ENCODE results near the gene CIDEB. TPM values are rescaled to one million over a fixed set of nuclear protein-coding genes. Genes with fewer than 3 reads are reported as not detected.

CIDEB gene
- total and polyA plus RNA-seq, 2 donors (not counting 1 experiment from before 2014, with no cell fraction given) = 26.2 to 32.8 TPM

DNA sequence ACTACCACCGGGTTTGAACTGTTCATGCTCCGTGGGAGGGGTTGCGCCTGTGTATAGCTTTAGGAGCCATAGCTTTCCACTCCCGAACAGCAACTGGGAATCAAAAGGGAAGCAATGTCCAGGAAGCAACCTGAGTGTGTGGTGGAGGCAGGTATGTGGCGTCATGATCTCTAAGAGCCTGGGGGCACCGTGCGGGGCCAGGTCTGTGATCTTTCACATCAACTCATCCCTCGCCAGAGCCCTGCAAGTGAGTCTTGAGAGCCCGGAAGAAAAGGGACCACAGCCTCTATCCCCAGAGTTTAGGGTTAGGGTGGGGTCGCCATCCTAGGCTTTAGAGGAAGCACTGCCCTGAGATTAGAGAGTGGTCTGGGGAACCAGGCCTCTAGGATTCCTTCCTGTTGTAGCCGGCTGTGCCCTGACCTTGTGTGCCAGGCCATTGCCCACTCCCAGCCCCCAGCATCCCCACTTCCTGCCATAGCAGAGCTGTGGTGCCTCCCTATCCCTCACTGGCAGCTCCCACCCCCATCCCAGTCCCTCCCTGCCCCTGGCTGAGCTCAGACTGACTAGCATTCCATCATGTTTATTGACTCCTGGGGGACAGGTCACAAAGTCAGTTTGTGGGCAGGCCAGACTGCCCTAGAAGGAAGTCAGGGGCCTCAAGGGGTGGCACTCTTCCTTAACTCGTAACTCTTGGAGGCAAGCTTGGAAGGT lies 27.8 kb upstream of the CIDEB start:
- POLR2A ChIA-PET = interaction anchor here (1.8 kb wide), 1 partner anchor 96 kb away, joined by 5 read pairs; no protein-coding TSS in a partner anchor
- H3K9ac ChIP-seq (ENCODE audit: low read length) = no peak overlapping the region
- Mint-ChIP-seq H3K4me1 (peaks cover 53% of the 10 kb centered on the region), H3K27ac (no peak overlapping the region), H3K9me3 (ENCODE audit: insufficient read depth) (no peaks in the 10 kb centered on the region), H3K4me3 (peak overlapping the region; percentile 47), H3K27me3 (peaks cover 17% of the 10 kb centered on the region)
- no peak overlapping the region for H3K4me2 ChIP-seq (replicated peaks; ENCODE audit: low read depth, low read length, poor library complexity, severe bottlenecking)
- ATAC-seq (ENCODE audit: low read depth) = no peak
- CTCF ChIA-PET = interaction anchor here (0.7 to 16.1 kb wide), 5 partner anchors 10 to 95 kb away, joined by 3 to 650 read pairs (median 3); partner anchors contain the start of genes CBLN3 and KHNYN
- peaks cover 55 to 62% of the 10 kb centered on the region in 2 donors for H3K4me1 ChIP-seq (ENCODE audit: control insufficient read depth in 2 of 2, insufficient read depth in 2 of 2, low read length in 2 of 2)
- H3K36me3 ChIP-seq (replicated peaks in 1 of 2; ENCODE audit: control extremely low read depth in 1 of 2, control insufficient read depth in 1 of 2, extremely low read depth in 1 of 2, insufficient read depth in 2 of 2, low read length in 1 of 2) = peaks cover 0 to 24% of the 10 kb centered on the region in 2 experiments
- peaks cover 0 to 9% (median 0%) of the 10 kb centered on the region in 3 donors for H3K9me3 ChIP-seq (ENCODE audit: control extremely low read depth in 1 of 3, control insufficient read depth in 2 of 3, insufficient read depth in 1 of 3, low read length in 2 of 3)
- no peak overlapping the region for H3K4me3 ChIP-seq (ENCODE audit: control extremely low read depth in 1 of 5, extremely low read depth in 1 of 5, insufficient read depth in 1 of 5, low read depth in 2 of 5, low read length in 4 of 5)
- peak; percentile 12 for DNase-seq
- 75% methylated on average over 6 of the region's 12 CpGs for WGBS (ENCODE audit: insufficient coverage)
- H3K27me3 ChIP-seq (replicated peaks in 1 of 4; ENCODE audit: control extremely low read depth in 1 of 4, control insufficient read depth in 3 of 4, insufficient read depth in 4 of 4, low read length in 3 of 4) = peaks cover 0 to 33% (median 16%) of the 10 kb centered on the region in 4 experiments
- no peak overlapping the region for H3K27ac ChIP-seq (ENCODE audit: low read length in 2 of 2)
- H4K20me1 ChIP-seq (ENCODE audit: control insufficient read depth, insufficient read depth, low read length, poor library complexity, severe bottlenecking) = peaks cover 25% of the 10 kb centered on the region
- H2AFZ ChIP-seq (ENCODE audit: insufficient read depth, low read depth, low read length, poor library complexity, severe bottlenecking) = no peak overlapping the region
- TF ChIP-seq, protein P1, sequence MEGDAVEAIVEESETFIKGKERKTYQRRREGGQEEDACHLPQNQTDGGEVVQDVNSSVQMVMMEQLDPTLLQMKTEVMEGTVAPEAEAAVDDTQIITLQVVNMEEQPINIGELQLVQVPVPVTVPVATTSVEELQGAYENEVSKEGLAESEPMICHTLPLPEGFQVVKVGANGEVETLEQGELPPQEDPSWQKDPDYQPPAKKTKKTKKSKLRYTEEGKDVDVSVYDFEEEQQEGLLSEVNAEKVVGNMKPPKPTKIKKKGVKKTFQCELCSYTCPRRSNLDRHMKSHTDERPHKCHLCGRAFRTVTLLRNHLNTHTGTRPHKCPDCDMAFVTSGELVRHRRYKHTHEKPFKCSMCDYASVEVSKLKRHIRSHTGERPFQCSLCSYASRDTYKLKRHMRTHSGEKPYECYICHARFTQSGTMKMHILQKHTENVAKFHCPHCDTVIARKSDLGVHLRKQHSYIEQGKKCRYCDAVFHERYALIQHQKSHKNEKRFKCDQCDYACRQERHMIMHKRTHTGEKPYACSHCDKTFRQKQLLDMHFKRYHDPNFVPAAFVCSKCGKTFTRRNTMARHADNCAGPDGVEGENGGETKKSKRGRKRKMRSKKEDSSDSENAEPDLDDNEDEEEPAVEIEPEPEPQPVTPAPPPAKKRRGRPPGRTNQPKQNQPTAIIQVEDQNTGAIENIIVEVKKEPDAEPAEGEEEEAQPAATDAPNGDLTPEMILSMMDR (IDR thresholded peaks at IDR 0.05) = no peak
- no peak for TF ChIP-seq EZH2 (IDR thresholded peaks at IDR 0.05; ENCODE audit: borderline replicate concordance, insufficient read depth, low read depth, low read length, poor library complexity, severe bottlenecking)
- intact Hi-C loops (cut with micrococcal nuclease) = loop anchor here (10.0 kb wide), 1 partner anchor 339 kb away; no protein-coding TSS in a partner anchor
- H3K79me2 ChIP-seq (ENCODE audit: control insufficient read depth, insufficient read depth, low read length) = peaks cover 15% of the 10 kb centered on the region

Data from B cell (primary cell).